ENCODE data around the gene BCL2.
"Not testable (repeated sequence)": the region's sequence is repeated elsewhere in the genome, so short reads cannot be mapped to it uniquely, and the experiment has no call there.

The BCL2 gene

GRCh38 chr18:63319383-63320122 lies at the start of gene BCL2:
Gene BCL2, minus strand, starts transcription at chr18:63319769.
- no peak for DNase-seq

GRCh38 chr18:63368611-63369010 lies 49.0 kb upstream of the BCL2 start:
- DNase-seq = no peak

GRCh38 chr18:63367053-63367953 lies 47.7 kb upstream of the BCL2 start, which contains the start of gene KDSR:
Gene KDSR, minus strand, starts transcription at chr18:63367206. Its CDS starts 88 bp downstream, at chr18:63367118.
- DNase-seq = peak; percentile 86

- DNase-seq = peak; percentile 70
These were observed 46.9 kb upstream of the BCL2 start for GRCh38 chr18:63366213-63367052.

GRCh38 chr18:63365876-63366212 lies 46.3 kb upstream of the BCL2 start:
- DNase-seq = no peak

- no peak for DNase-seq
These were observed 44.4 kb upstream of the BCL2 start for GRCh38 chr18:63363951-63364350.

GRCh38 chr18:63363420-63363819 lies 43.9 kb upstream of the BCL2 start:
- DNase-seq = not testable (repeated sequence)

- DNase-seq = no peak
These were observed 36.8 kb upstream of the BCL2 start for GRCh38 chr18:63356272-63356896.

- no peak for DNase-seq
These were observed 30.7 kb upstream of the BCL2 start for GRCh38 chr18:63350230-63350629.

- no peak for DNase-seq
These were observed 29.1 kb upstream of the BCL2 start for GRCh38 chr18:63348508-63349136.

- no peak for DNase-seq
These were observed 27.1 kb upstream of the BCL2 start for GRCh38 chr18:63346480-63347183.

GRCh38 chr18:63346031-63346430 lies 26.5 kb upstream of the BCL2 start:
- DNase-seq = no peak

GRCh38 chr18:63344918-63345317 lies 25.3 kb upstream of the BCL2 start:
- no peak for DNase-seq

- no peak for DNase-seq
These were observed 24.7 kb upstream of the BCL2 start for GRCh38 chr18:63344263-63344662.

GRCh38 chr18:63342206-63342605 lies 22.6 kb upstream of the BCL2 start:
- peak; percentile 26 for DNase-seq

GRCh38 chr18:63339920-63340484 lies 20.4 kb upstream of the BCL2 start:
- DNase-seq = peak; percentile 38

- no peak for DNase-seq
These were observed 17.0 kb upstream of the BCL2 start for GRCh38 chr18:63336366-63337099.

- no peak for DNase-seq
These were observed 11.5 kb upstream of the BCL2 start for GRCh38 chr18:63331105-63331504.

- no peak for DNase-seq
These were observed 10.0 kb upstream of the BCL2 start for GRCh38 chr18:63329431-63330145.

- no peak for DNase-seq
These were observed 6.4 kb upstream of the BCL2 start for GRCh38 chr18:63326011-63326410.
